ENCODE measurements around the gene TRAF1. TPM values are rescaled to one million over a fixed set of nuclear protein-coding genes. Genes with fewer than 3 reads are reported as not detected.
A peak's percentile ranks its signal among the peaks of the same experiment; 100 is the strongest.

TRAF1 gene
- total RNA-seq, 2 donors from 2014 or later: 3.3 to 3.7 TPM

- DNase-seq: no peak
- no peak for ATAC-seq
- intact Hi-C loops (cut with DNase I): loop anchor here in 1 of 2 donors (5.0 kb wide), 1 partner anchor 54 kb away; no protein-coding TSS in a partner anchor
These were observed 48.1 kb downstream of the TRAF1 start for GRCh38 chr9:120878188-120879130.

- ATAC-seq (peak; percentile 20 to 66), DNase-seq (peak; percentile 72)
- intact Hi-C loops (cut with DNase I): loop anchor here in 1 of 2 donors (5.0 kb wide), 1 partner anchor 55 kb away; no protein-coding TSS in a partner anchor
These were observed 49.1 kb downstream of the TRAF1 start for GRCh38 chr9:120877276-120878034.

- DNase-seq (peak; percentile 51), ATAC-seq (peak; percentile 32 to 35)
- intact Hi-C loops (cut with DNase I): loop anchor here in 1 of 2 donors (5.0 kb wide), 1 partner anchor 55 kb away; no protein-coding TSS in a partner anchor
These were observed 49.8 kb downstream of the TRAF1 start, which contains the start of gene PHF19 for GRCh38 chr9:120876842-120877240. Gene PHF19 (minus strand): TSS chr9:120877188. CDS start chr9:120874741, 2,447 bp downstream.

- ATAC-seq (peak; percentile 73 to 85), DNase-seq (peak; percentile 90)
- intact Hi-C loops (cut with DNase I): loop anchor here in 1 of 2 donors (5.0 kb wide), 1 partner anchor 56 kb away; no protein-coding TSS in a partner anchor
These were observed 50.4 kb downstream of the TRAF1 start for GRCh38 chr9:120875954-120876841.

GRCh38 chr9:120875643-120875953 is 51.0 kb downstream of the TRAF1 start:
- DNase-seq: no peak
- intact Hi-C loops (cut with DNase I): loop anchor here in 1 of 2 donors (5.0 kb wide), 1 partner anchor 57 kb away; no protein-coding TSS in a partner anchor
- ATAC-seq: no peak

GRCh38 chr9:120875195-120875565 is 51.4 kb downstream of the TRAF1 start:
- ATAC-seq: no peak
- intact Hi-C loops (cut with DNase I): loop anchor here in 1 of 2 donors (5.0 kb wide), 1 partner anchor 57 kb away; no protein-coding TSS in a partner anchor
- DNase-seq: no peak

GRCh38 chr9:120874226-120875194 is 52.1 kb downstream of the TRAF1 start:
- intact Hi-C loops (cut with DNase I): loop anchor here in 1 of 2 donors (5.0 kb wide), 1 partner anchor 58 kb away; no protein-coding TSS in a partner anchor
- DNase-seq (no peak), ATAC-seq (no peak)

GRCh38 chr9:120873512-120873911 is 53.1 kb downstream of the TRAF1 start:
- no peak for DNase-seq
- ATAC-seq: no peak
- intact Hi-C loops (cut with DNase I): no loop called here

- intact Hi-C loops (cut with DNase I): no loop called here
- ATAC-seq (no peak), DNase-seq (no peak)
These were observed 53.6 kb downstream of the TRAF1 start for GRCh38 chr9:120872791-120873502.

GRCh38 chr9:120870206-120870605 is 56.4 kb downstream of the TRAF1 start:
- intact Hi-C loops (cut with DNase I): no loop called here
- DNase-seq: no peak

GRCh38 chr9:120869726-120870125 is 56.9 kb downstream of the TRAF1 start:
- DNase-seq (peak; percentile 41), ATAC-seq (no peak)
- intact Hi-C loops (cut with DNase I): loop anchor here in 1 of 2 donors (2.0 kb wide), 1 partner anchor 67 kb away; no protein-coding TSS in a partner anchor

More at GRCh38 chr9:120870206-120870605, 56.4 kb downstream of the TRAF1 start:
- no peak for ATAC-seq

GRCh38 chr9:120869360-120869687 is 57.3 kb downstream of the TRAF1 start:
- ATAC-seq (no peak), DNase-seq (no peak)
- intact Hi-C loops (cut with DNase I): loop anchor here in 1 of 2 donors (2.0 kb wide), 1 partner anchor 67 kb away; no protein-coding TSS in a partner anchor

- DNase-seq (peak; percentile 97), ATAC-seq (peak; percentile 94 to 97)
- intact Hi-C loops (cut with DNase I): loop anchor here in 1 of 2 donors (2.0 kb wide), 1 partner anchor 68 kb away; no protein-coding TSS in a partner anchor
These were observed 57.8 kb downstream of the TRAF1 start for GRCh38 chr9:120868676-120869359.

GRCh38 chr9:120868339-120868675 is 58.3 kb downstream of the TRAF1 start:
- intact Hi-C loops (cut with DNase I): loop anchor here in 1 of 2 donors (2.0 kb wide), 1 partner anchor 68 kb away; no protein-coding TSS in a partner anchor
- DNase-seq: no peak
- ATAC-seq: peak in 1 of 2 donors; percentile 20

- DNase-seq (no peak), ATAC-seq (no peak)
- intact Hi-C loops (cut with DNase I): loop anchor here in 1 of 2 donors (2.0 kb wide), 1 partner anchor 69 kb away; no protein-coding TSS in a partner anchor
These were observed 58.8 kb downstream of the TRAF1 start for GRCh38 chr9:120867676-120868338.

All from left cardiac atrium (tissue), 4 donors.